H9 (cell line): ENCODE data around the gene HRNR. TPM values are rescaled to one million over a fixed set of nuclear protein-coding genes. Genes with fewer than 3 reads are reported as not detected.

Experiments
- DNase-seq: peaks from one replicate; pipeline ENCODE4 v3.0.0-alpha.2; 2017
- H2AFZ ChIP-seq: one replicate; pipeline ENCODE4 v1.6.1; 2013; ENCODE audit warnings: mild to moderate bottlenecking, low read length, control low read depth, moderate library complexity
- H2AK5ac ChIP-seq: 2 replicates; pipeline ENCODE4 v1.6.1; 2013; ENCODE audit warnings: low read length, control low read depth, mixed read lengths; ENCODE audit not compliant: insufficient read length
- H2BK120ac ChIP-seq: one replicate; pipeline ENCODE4 v1.6.1; 2013; ENCODE audit warnings: low read depth, mild to moderate bottlenecking, low read length, control low read depth, inconsistent platforms; ENCODE audit not compliant: poor library complexity, severe bottlenecking
- H2BK12ac ChIP-seq: 2 replicates; pipeline ENCODE4 v1.6.1; 2013; ENCODE audit warnings: low read length, control low read depth, mixed read lengths, low read depth; ENCODE audit not compliant: insufficient read length
- H2BK15ac ChIP-seq: 2 replicates; pipeline ENCODE4 v1.6.1; 2013; ENCODE audit warnings: low read depth, low read length, control low read depth
- H2BK20ac ChIP-seq: one replicate; pipeline ENCODE4 v1.6.1; 2013; ENCODE audit warnings: low read depth, mild to moderate bottlenecking, low read length, control low read depth, inconsistent platforms; ENCODE audit not compliant: poor library complexity, severe bottlenecking
- H2BK5ac ChIP-seq: 2 replicates; pipeline ENCODE4 v1.6.1; 2013; ENCODE audit warnings: low read length, control low read depth, mixed read lengths; ENCODE audit not compliant: insufficient read length
- H3K14ac ChIP-seq: 2 replicates; pipeline ENCODE4 v1.6.1; 2013; ENCODE audit warnings: low read length, control low read depth; ENCODE audit not compliant: insufficient read depth
- H3K18ac ChIP-seq: 2 replicates; pipeline ENCODE4 v1.6.1; 2013; ENCODE audit warnings: low read depth, mild to moderate bottlenecking, mixed read lengths, low read length, control low read depth; ENCODE audit not compliant: insufficient read length
- H3K23ac ChIP-seq: 2 replicates; pipeline ENCODE4 v1.6.1; 2013; ENCODE audit warnings: low read length, control low read depth, mixed read lengths, low read depth; ENCODE audit not compliant: insufficient read length
- H3K23me2 ChIP-seq: 2 replicates; pipeline ENCODE4 v1.6.1; 2013; ENCODE audit warnings: low read depth, mild to moderate bottlenecking, mixed read lengths, low read length, control low read depth; ENCODE audit not compliant: insufficient read length, poor library complexity, severe bottlenecking
- H3K27ac ChIP-seq: 2 replicates; pipeline ENCODE4 v1.5.1; 2013; ENCODE audit warnings: low read length, control low read depth, mixed read lengths, low read depth; ENCODE audit not compliant: insufficient read length
- H3K27me3 ChIP-seq: 2 replicates; pipeline ENCODE4 v1.6.1; 2013; ENCODE audit warnings: low read length, control low read depth, inconsistent platforms; ENCODE audit not compliant: insufficient read depth
- H3K4ac ChIP-seq: 2 replicates; pipeline ENCODE4 v1.6.1; 2013; ENCODE audit warnings: low read depth, mild to moderate bottlenecking, control low read depth, inconsistent platforms, low read length, moderate library complexity
- H3K4me1 ChIP-seq: 2 replicates; pipeline ENCODE4 v1.6.1; 2013; ENCODE audit warnings: low read length, control low read depth, inconsistent platforms; ENCODE audit not compliant: insufficient read depth
- H3K4me2 ChIP-seq: 2 replicates; pipeline ENCODE4 v1.6.1; 2013; ENCODE audit warnings: low read length, control low read depth, mixed read lengths; ENCODE audit not compliant: insufficient read length, insufficient read depth
- H3K56ac ChIP-seq: 2 replicates; pipeline ENCODE4 v1.6.1; 2013; ENCODE audit warnings: low read depth, mild to moderate bottlenecking, mixed read lengths, low read length, control low read depth; ENCODE audit not compliant: insufficient read length
- H3K79me1 ChIP-seq: 2 replicates; pipeline ENCODE4 v1.6.1; 2013; ENCODE audit warnings: low read depth, mild to moderate bottlenecking, moderate library complexity, low read length, control low read depth, inconsistent platforms; ENCODE audit not compliant: insufficient read depth, poor library complexity, severe bottlenecking
- H3K79me2 ChIP-seq: 2 replicates; pipeline ENCODE4 v1.6.1; 2013; ENCODE audit warnings: low read length, control low read depth, inconsistent platforms; ENCODE audit not compliant: insufficient read depth
- H3K9ac ChIP-seq: 2 replicates; pipeline ENCODE4 v1.6.1; 2013; ENCODE audit warnings: low read length, control low read depth, mixed read lengths; ENCODE audit not compliant: insufficient read length; ENCODE audit errors: extremely low read depth
- H3K9me3 ChIP-seq: one replicate; pipeline ENCODE4 v1.6.1; 2013; ENCODE audit warnings: low read depth, low read length, inconsistent platforms; ENCODE audit not compliant: control insufficient read depth
- H3T11ph ChIP-seq: one replicate; pipeline ENCODE4 v1.6.1; 2013; ENCODE audit warnings: mild to moderate bottlenecking, low read length, control low read depth, inconsistent platforms
- H4K20me1 ChIP-seq: one replicate; pipeline ENCODE4 v1.6.1; 2013; ENCODE audit not compliant: control insufficient read depth, insufficient read length, insufficient read depth
- H4K5ac ChIP-seq: 2 replicates; pipeline ENCODE4 v1.6.1; 2013; ENCODE audit warnings: low read depth, mild to moderate bottlenecking, mixed read lengths, low read length, control low read depth; ENCODE audit not compliant: insufficient read length
- H4K8ac ChIP-seq: replicated peaks from 2 replicates; pipeline ENCODE4 v1.6.1; 2013; ENCODE audit warnings: low read length, control low read depth, mixed read lengths, low read depth; ENCODE audit not compliant: insufficient read length
- H4K91ac ChIP-seq: 2 replicates; pipeline ENCODE4 v1.6.1; 2013; ENCODE audit warnings: low read depth, mild to moderate bottlenecking, moderate library complexity, mixed read lengths, low read length, control low read depth; ENCODE audit not compliant: insufficient read length
- H3K27ac Mint-ChIP-seq, 3 experiments: 2 replicates in 2 of 3; 3 replicates in 1 of 3; pipeline ENCODE4 v1.8.0; 2020 to 2021; ENCODE audit warnings: mixed read lengths in 3 of 3, mild to moderate bottlenecking in 1 of 3, moderate library complexity in 1 of 3
- H3K27me3 Mint-ChIP-seq: 2 replicates; pipeline ENCODE4 v1.8.0; 2021; ENCODE audit warnings: low read depth, mild to moderate bottlenecking, moderate library complexity, mixed read lengths
- H3K36me3 Mint-ChIP-seq, 3 experiments: 2 replicates in 2 of 3; 3 replicates in 1 of 3; pipeline ENCODE4 v1.8.0; 2020 to 2021; ENCODE audit warnings: low read depth in 3 of 3, mixed read lengths in 3 of 3; ENCODE audit not compliant: insufficient read depth in 1 of 3
- H3K4me1 Mint-ChIP-seq, 2 experiments: 2 replicates each; pipeline ENCODE4 v1.8.0; 2020; ENCODE audit warnings: mixed read lengths in 2 of 2
- H3K4me3 Mint-ChIP-seq, 2 experiments: 2 replicates in 1 of 2; 3 replicates in 1 of 2; pipeline ENCODE4 v1.8.0; 2020 to 2021; ENCODE audit warnings: mild to moderate bottlenecking in 2 of 2, mixed read lengths in 2 of 2, moderate library complexity in 1 of 2
- H3K9me3 Mint-ChIP-seq, 2 experiments: 2 replicates in 1 of 2; 3 replicates in 1 of 2; pipeline ENCODE4 v1.8.0; 2020; ENCODE audit warnings: mild to moderate bottlenecking in 2 of 2, mixed read lengths in 2 of 2, moderate library complexity in 1 of 2
- WGBS: extraction: QIAGEN DNeasy Blood & Tissue Kit; methylation state at CpG from one replicate; pipeline ENCODE4 v1.1.7; 2013; ENCODE audit warnings: missing lambda C conversion rate, low lambda C conversion rate, mixed read lengths; ENCODE audit not compliant: insufficient read length; ENCODE audit errors: extremely low coverage; 5-methylcytosine and 5-hydroxymethylcytosine counted together
- total RNA-seq: library from RNA; stranded (reverse); gene quantifications from 2 replicates; pipeline ENCODE4 v1.2.1, GENCODE V29; 2021
- TF ChIP-seq, protein P1 (sequence below): fragments of 200-600 bp; sonication (generic); conservative IDR thresholded peaks from 3 replicates; pipeline ENCODE4 v1.8.0; 2021; ENCODE audit warnings: antibody characterized with exemption, mild to moderate bottlenecking

Gene HRNR
- total RNA-seq, 1 experiment from 2014 or later = not detected

GRCh38 chr1:152186556-152187285 is 37.3 kb downstream of the HRNR start:
- Histone ChIP-seq H3K4me2 (no peak overlapping the region), H3K79me2 (no peaks in the 10 kb centered on the region), H3K9ac (no peak overlapping the region), H3K23me2 (no peaks in the 10 kb centered on the region), H2AFZ (no peak overlapping the region), H3K9me3 (peaks cover 38% of the 10 kb centered on the region), H3K4ac (no peak overlapping the region), H2BK15ac (no peak overlapping the region), H3K27ac (no peak overlapping the region), H4K8ac (no peak overlapping the region), H4K5ac (no peak overlapping the region), H4K20me1 (no peaks in the 10 kb centered on the region), H2BK120ac (no peak overlapping the region), H3K79me1 (no peaks in the 10 kb centered on the region), H3K4me1 (no peaks in the 10 kb centered on the region), H3K56ac (no peak overlapping the region), H2BK5ac (no peak overlapping the region), H2BK12ac (no peak overlapping the region), H3T11ph (no peak overlapping the region), H3K18ac (no peak overlapping the region), H4K91ac (no peak overlapping the region), H2AK5ac (no peak overlapping the region), H3K27me3 (no peaks in the 10 kb centered on the region), H2BK20ac (no peak overlapping the region), H3K23ac (no peak overlapping the region), H3K14ac (no peak overlapping the region)
- TF ChIP-seq, protein P1, sequence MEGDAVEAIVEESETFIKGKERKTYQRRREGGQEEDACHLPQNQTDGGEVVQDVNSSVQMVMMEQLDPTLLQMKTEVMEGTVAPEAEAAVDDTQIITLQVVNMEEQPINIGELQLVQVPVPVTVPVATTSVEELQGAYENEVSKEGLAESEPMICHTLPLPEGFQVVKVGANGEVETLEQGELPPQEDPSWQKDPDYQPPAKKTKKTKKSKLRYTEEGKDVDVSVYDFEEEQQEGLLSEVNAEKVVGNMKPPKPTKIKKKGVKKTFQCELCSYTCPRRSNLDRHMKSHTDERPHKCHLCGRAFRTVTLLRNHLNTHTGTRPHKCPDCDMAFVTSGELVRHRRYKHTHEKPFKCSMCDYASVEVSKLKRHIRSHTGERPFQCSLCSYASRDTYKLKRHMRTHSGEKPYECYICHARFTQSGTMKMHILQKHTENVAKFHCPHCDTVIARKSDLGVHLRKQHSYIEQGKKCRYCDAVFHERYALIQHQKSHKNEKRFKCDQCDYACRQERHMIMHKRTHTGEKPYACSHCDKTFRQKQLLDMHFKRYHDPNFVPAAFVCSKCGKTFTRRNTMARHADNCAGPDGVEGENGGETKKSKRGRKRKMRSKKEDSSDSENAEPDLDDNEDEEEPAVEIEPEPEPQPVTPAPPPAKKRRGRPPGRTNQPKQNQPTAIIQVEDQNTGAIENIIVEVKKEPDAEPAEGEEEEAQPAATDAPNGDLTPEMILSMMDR = no peak
- Mint-ChIP-seq H3K4me3 (no peak overlapping the region), H3K4me1 (no peaks in the 10 kb centered on the region), H3K27ac (no peak overlapping the region), H3K36me3 (no peaks in the 10 kb centered on the region; a peak in 2 of 7 replicates), H3K27me3 (no peaks in the 10 kb centered on the region), H3K9me3 (peaks cover 50 to 85% of the 10 kb centered on the region in 2 experiments)
- DNase-seq = no peak
- no CpG with 5 or more reads among the region's 5 CpGs for WGBS
